ENCODE measurements around the gene MNX1. TPM values are rescaled to one million over a fixed set of nuclear protein-coding genes. Genes with fewer than 3 reads are reported as not detected.

MNX1 gene
- total and polyA plus RNA-seq, 10 of the 15 experiments (the other 5 are each of a cell fraction or from before 2014, with no cell fraction given): 0.22 to 2.7 (median 1.3) TPM; not detected in 1

- FAIRE-seq (no peak), ATAC-seq (no peak), DNase-seq (ENCODE audit: low read depth, low spot score) (no peak)
- no TSS peak for BruUV-seq (replicated peaks)
- POLR2A ChIA-PET: no interaction called here
- no peaks in the 10 kb centered on the region for H3K4me1 ChIP-seq (ENCODE audit: control insufficient read depth, insufficient read depth, low read length)
- H3K4me2 ChIP-seq (ENCODE audit: control insufficient read depth, insufficient read depth): no peak overlapping the region
- H3K4me3 ChIP-seq: no peak overlapping the region
- RAD21 ChIA-PET (ENCODE audit: unreplicated experiment): no interaction called here
- H3K9ac ChIP-seq (ENCODE audit: control insufficient read depth, insufficient read depth, low read length): no peak overlapping the region
- no peak for TF ChIP-seq HDGF (IDR thresholded peaks at IDR 0.05)
- no peak for TF ChIP-seq RAD51 (IDR thresholded peaks at IDR 0.05)
- TF ChIP-seq ATF2 (IDR thresholded peaks at IDR 0.05; ENCODE audit: low read length): no peak
- no peak for TF ChIP-seq TCF12 (IDR thresholded peaks at IDR 0.05; ENCODE audit: low read depth, low read length)
- no peak for TF ChIP-seq MTA2 (IDR thresholded peaks at IDR 0.05; ENCODE audit: low read depth)
- no peak for TF ChIP-seq ESRRA (IDR thresholded peaks at IDR 0.05; ENCODE audit: low read length)
- no peak for TF ChIP-seq BRCA1 (IDR thresholded peaks at IDR 0.05; ENCODE audit: low read depth, low read length)
- no peak for TF ChIP-seq FOXK2 (IDR thresholded peaks at IDR 0.05)
- TF ChIP-seq YY1 (IDR thresholded peaks at IDR 0.05; ENCODE audit: low read depth, low read length): no peak
- no peak for TF ChIP-seq POLR2AphosphoS2 (IDR thresholded peaks at IDR 0.05; ENCODE audit: low read depth, low read length)
- TF ChIP-seq EZH2 (IDR thresholded peaks at IDR 0.05; ENCODE audit: borderline replicate concordance, control insufficient read depth, low read depth, low read length): no peak
- no peak for TF ChIP-seq FOS (IDR thresholded peaks at IDR 0.05; ENCODE audit: borderline replicate concordance, extremely low read depth, insufficient read length)
- no peak for TF ChIP-seq MTA3 (IDR thresholded peaks at IDR 0.05; ENCODE audit: borderline replicate concordance, low read length)
- no peak for TF ChIP-seq ZNF24 (IDR thresholded peaks at IDR 0.05)
- TF ChIP-seq SPI1 (IDR thresholded peaks at IDR 0.05; ENCODE audit: borderline replicate concordance, insufficient read depth, low read depth, low read length): no peak
- no peak for TF ChIP-seq CTCF (IDR thresholded peaks at IDR 0.05 in 2 of 3, conservative IDR thresholded peaks at IDR 0.05 in 1 of 3; ENCODE audit: control insufficient read depth in 2 of 3, extremely low read depth in 1 of 3, insufficient read depth in 1 of 3, low read depth in 3 of 3, low read length in 3 of 3)
- TF ChIP-seq GATAD2B (conservative IDR thresholded peaks at IDR 0.05; ENCODE audit: low read depth): no peak
- TF ChIP-seq MYB (IDR thresholded peaks at IDR 0.05; ENCODE audit: borderline replicate concordance, low read depth, low read length): no peak
- no peak for TF ChIP-seq NR2C1 (IDR thresholded peaks at IDR 0.05)
- TF ChIP-seq ASH2L (IDR thresholded peaks at IDR 0.05; ENCODE audit: borderline replicate concordance, low read depth): no peak
- H3K9me3 ChIP-seq (replicated peaks; ENCODE audit: control insufficient read depth, insufficient read depth, low read length): no peaks in the 10 kb centered on the region; the same call in 1 of the 3 replicates
- WGBS (ENCODE audit: insufficient coverage, insufficient replicate concordance, low lambda C conversion rate, missing lambda C conversion rate): 90% methylated on average over 1 of the region's 1 CpG
- no peaks in the 10 kb centered on the region for H4K20me1 ChIP-seq (ENCODE audit: control insufficient read depth, insufficient read depth)
- H3K79me2 ChIP-seq (ENCODE audit: control insufficient read depth, insufficient read depth, low read length): no peaks in the 10 kb centered on the region
- no peak overlapping the region for H2AFZ ChIP-seq (ENCODE audit: control insufficient read depth, low read depth, low read length)
- SMC1A ChIA-PET (ENCODE audit: uncharacterized antibody, unreplicated experiment): interaction anchor here (0.9 kb wide), 1 partner anchor 10 kb away, joined by 3 read pairs; no protein-coding TSS in a partner anchor
- in situ Hi-C loops (cut with MboI) (no loop called here), intact Hi-C loops (cut with micrococcal nuclease; ENCODE audit: unreplicated experiment) (no loop called here)
- no peaks in the 10 kb centered on the region for H3K27me3 ChIP-seq (replicated peaks in 1 of 2; ENCODE audit: control insufficient read depth in 2 of 2, insufficient read depth in 2 of 2, low read length in 1 of 2)
- CTCF ChIA-PET: interaction anchor here (1.0 kb wide), 1 partner anchor 295 kb away, joined by 3 read pairs; no protein-coding TSS in a partner anchor
- no peaks in the 10 kb centered on the region for H3K36me3 ChIP-seq (ENCODE audit: control insufficient read depth in 2 of 2, insufficient read depth in 2 of 2, low read length in 1 of 2)
- H3K27ac ChIP-seq (ENCODE audit: control insufficient read depth, insufficient read depth): no peak overlapping the region
These were observed 31.4 kb downstream of the MNX1 start for GRCh38 chr7:156979007-156979606.
